Effector CD8-positive, alpha-beta T cell (primary cell): ENCODE measurements around the gene UGT8.
"Not testable (repeated sequence)": the region's sequence is repeated elsewhere in the genome, so short reads cannot be mapped to it uniquely, and the experiment has no call there.

Experiments
- DNase-seq: peaks from one replicate; lab custom pipeline; 2025; lab: John Stamatoyannopoulos, UW

UGT8 gene

DNA sequence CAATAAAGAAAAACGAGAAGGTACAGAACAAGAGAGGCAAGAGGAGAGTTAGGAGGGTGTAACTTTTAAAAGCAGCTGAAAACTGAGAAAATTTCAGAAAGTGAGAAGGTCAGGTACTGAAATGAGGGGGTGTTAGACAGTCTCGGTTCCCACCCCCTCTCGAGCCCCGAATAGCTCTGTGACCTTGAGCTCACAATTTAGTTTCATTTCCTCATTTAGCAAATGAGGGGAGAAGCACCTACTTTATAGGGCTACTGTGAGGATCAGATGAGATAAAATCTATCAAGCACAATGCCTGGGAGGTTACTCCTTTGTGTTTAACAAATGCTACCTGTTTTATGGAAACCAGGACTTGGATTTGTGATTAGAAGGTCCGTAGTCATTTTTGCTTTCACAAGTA, 4.9 kb downstream of the UGT8 start:
- no peak for DNase-seq

DNA sequence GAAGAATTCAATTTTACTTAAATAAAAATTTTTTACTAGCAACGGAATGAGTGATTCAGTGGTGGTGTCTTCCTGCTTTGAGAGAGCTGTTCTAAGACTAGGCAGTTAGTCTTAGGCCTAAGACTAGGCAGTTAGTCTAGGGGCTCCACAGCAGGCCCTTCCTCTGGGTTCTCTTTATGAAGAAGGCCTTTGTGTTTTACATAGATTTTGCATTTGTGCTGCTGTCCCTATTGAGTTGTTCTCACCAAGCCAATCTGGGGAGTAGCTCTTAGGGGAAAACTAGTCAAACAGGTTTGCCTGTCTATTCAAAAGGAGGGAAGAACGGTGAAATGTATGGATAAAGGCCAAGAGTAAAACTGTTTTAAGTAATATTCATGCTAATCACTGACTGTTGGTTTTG, 7.6 kb downstream of the UGT8 start:
- DNase-seq: no peak

DNA sequence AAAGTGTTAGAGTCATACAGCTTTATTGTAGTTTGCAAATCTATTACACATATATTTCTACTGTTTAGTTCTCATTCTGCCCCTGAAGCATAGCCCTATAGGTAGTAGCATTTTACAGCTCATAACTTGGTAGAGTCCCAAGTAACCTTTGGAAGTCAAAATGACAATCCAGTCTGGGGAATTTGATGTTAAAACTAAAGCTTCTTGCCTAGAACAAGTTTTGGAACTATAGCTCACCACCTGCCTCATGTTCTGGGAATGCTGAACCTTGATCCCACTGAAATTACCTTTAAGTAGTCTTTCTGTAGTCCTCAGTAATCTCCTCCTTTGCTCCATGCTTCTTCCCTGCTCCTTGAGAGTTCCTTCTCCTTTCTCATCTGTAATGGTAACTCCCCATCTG, 8.4 kb downstream of the UGT8 start:
- DNase-seq: no peak

DNA sequence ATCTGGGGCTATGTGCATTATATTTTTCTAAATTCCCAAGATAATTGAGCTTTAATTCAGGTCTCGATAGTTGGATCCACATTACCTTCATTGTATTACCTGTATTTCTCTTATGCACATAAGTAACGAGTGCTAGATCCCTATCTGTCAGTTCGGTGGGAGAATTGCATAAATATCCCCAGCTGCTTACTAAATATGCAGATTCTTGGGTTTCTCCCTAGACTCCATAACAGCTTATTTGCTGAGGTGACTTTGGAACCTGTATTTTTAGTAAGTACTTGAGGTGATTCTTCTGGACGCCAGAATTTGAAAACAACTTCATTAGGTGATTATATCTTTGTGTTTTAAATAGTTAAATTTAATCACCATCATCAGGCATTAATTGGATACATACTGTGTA, 15.0 kb downstream of the UGT8 start:
- DNase-seq: no peak

DNA sequence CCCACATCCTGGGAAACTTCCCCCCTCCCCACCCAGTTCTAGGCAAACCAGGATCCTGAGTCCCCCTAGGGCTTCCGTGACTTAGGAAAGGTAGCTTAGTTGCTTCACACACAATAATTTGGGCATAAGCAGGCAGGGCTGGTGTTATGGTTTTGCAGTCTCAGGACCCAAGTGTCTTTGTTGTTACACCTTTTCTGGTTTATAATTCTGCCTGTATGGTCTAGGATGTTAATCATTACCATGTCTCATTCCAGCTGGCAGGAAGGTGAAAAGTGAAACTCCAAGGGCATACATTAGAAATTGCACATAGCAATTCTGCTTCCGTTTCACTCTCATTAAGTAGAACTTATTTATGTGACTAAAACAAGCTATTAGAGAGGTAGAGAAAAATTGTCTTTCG, 16.8 kb downstream of the UGT8 start:
- DNase-seq: no peak

DNA sequence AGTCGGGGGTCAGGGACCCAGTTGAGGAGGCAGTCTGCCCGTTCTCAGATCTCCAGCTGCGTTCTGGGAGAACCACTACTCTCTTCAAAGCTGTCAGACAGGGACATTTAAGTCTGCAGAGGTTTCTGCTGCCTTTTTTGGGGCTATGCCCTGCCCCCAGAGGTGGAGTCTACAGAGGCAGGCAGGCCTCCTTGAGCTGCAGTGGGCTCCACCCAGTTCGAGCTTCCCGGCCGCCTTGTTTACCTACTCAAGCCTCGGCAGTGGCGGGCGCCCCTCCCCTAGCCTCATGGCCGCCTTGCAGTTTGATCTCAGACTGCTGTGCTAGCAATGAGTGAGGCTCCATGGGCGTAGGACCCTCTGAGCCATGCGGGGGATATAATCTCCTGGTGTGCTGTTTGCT, 17.4 kb downstream of the UGT8 start:
- not testable (repeated sequence) for DNase-seq

DNA sequence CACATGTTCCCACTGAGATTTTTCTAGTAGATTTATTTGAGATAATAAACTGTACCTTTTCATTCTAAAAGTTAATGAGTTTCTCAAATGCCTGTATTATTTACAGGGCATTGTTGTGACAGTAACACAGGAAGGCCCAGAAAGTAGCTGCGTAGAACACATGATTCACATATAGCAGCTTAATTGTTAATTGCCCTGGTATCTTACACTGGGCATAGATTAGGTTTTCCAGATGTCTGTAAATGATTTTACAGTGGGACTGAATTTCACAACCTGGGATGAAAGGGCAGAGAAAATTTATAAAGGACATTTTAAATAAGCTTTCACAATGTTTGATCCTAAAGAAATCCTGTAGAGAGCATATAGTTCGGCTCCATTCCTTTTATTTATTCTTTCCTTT, 27.6 kb downstream of the UGT8 start:
- no peak for DNase-seq

DNA sequence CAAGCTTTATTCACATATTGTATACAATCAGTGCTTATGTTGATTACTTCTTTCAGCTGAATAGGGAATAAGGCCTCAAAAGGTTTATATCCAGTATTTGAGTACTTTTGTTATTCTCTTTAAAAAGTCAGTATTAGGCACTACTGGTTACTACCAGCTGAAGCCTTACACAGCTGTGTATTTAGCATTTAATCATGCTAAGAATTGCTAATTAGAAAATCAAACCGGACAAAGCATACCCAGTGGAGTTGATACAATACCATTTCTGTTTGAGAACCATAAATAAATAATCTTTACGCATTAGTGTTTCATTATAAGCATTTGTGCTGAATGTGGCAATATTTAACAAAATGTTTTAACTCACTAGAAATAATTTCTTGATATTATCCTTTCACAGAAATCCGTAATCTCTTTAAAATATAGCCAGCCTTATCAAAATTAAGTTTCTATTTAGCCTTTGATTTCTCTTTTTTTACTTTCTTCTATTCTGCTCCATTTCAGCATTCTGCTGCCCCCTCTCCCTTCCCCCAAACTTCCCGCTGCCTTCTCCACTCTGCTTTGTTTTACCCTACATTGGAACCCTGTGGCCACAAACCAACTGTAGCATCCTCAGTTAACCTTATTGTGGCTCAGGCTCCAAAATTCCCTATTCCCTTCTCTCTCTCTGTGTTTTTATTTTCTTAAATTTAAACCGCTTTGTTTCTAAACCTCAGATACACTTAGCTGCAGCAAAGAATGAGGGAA, 37.8 kb downstream of the UGT8 start:
- no peak for DNase-seq

DNA sequence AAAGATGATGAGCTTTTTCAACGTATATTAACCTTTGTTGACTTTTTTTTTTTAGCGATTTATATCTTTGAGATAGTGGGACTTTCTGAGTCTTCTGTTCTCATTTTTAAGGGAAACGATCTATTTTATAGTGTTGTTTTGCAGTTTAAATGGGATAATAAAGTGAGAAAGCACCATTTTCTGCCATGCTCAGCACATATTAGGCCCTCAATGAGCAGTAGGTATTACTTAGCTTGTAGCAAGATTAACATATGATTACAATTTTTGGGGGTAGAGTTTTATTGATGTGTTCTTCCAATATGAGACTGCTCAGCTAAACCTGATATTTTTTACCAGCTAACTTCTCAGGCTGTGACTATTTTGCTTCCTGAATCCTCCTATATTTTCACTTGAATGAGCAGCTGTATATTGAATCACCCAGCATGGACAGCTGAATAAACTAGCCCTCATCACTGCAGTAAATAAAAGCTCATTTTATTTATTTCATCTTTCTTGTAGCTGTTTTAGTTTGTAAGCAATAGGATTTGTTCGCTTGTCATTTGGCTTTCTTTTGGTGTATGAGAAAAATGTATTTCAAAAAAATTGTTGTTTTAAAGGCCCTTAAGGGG, 43.7 kb downstream of the UGT8 start:
- DNase-seq: no peak

DNA sequence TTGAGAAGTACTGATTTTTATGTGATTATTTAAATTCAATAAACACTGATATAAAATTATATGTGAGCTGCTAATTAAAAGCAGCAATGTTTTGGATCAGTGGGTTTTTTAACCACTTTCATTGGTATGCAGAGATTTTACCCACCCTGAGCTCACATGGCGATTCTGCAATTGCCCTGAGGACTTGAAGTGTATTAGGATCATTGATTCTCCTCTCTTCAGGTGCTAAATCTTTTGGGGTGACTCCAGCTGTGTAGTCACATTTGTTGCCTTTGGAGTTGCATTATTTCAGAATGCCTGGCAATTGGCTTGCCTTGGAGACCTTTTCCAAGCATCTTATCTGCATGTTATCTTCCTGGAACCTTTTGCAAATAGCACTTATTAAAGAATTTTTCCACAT, 51.3 kb downstream of the UGT8 start:
- no peak for DNase-seq

DNA sequence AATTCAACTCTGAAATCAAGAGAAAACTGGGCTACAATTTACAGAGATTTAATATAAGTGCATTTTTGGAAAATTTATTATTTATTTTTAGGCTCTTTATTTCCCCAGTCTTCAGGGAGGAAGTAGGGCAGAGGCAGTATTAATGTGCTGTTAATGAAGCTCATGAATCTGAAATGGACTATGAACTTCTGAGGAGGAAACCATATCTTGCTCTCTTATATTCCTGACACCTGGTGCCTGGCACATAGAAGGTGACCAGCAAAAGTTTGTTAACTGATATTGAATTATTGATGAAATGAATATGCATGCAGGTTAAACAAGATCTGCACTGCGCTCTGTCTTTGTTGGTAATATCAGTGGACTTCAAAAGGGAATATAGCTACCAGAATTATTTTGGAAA, 55.1 kb downstream of the UGT8 start:
- DNase-seq: no peak

DNA sequence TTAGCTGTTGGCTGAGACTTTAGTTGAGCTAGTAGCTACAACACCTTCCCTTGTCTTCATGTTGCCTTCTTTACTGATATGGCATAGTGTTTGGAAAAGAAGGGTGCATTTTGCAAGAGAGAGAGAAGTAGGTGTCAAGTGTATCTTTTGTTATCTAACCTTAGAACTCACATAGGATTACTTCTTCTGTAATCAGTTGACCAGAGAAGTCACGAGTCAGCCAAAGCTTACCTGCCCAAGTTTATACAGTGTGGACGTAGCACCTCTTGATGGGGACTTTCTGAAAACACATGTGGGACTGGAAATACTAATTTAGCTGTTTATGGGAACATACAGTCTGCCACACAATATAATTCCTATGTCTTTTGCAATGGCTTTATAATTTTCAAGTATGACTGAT, 56.0 kb downstream of the UGT8 start:
- no peak for DNase-seq

DNA sequence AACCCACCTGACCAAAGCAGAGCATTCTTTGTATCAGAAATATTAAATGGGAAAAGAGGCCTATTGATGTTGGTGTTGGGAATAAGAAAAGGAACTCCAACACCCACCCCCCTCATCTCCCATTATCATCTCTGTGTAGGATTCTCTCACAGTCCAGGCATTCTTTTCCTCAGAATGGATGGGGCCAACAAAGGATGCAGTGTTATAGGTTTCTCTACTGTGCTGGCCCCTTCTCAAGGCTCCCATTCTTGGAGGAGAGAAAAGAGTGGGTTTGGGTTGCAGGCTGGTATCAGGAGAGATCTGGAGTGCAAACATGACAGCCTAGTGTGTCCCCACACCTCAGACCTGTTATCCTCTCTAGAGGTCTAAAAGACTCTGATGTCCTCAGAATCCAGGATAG, 59.6 kb downstream of the UGT8 start:
- no peak for DNase-seq

DNA sequence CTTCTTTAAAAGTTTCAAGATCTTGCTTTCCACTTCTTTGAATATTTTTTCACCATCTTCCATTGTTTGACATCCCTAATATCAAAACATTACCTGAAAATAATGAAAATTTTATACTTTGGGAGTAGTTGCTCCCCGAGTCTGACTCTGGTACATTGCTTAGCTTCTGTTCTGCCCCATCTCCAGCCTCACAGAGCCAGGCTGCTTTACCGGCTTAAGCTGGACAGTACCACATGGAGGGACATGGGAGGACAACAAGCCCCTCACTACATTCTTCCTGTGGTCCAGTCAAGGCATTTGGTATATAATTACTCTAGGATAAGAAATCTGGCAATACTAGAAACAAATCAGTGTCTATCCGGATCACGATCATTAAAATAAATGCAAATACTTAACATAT, 60.2 kb downstream of the UGT8 start:
- DNase-seq: no peak

DNA sequence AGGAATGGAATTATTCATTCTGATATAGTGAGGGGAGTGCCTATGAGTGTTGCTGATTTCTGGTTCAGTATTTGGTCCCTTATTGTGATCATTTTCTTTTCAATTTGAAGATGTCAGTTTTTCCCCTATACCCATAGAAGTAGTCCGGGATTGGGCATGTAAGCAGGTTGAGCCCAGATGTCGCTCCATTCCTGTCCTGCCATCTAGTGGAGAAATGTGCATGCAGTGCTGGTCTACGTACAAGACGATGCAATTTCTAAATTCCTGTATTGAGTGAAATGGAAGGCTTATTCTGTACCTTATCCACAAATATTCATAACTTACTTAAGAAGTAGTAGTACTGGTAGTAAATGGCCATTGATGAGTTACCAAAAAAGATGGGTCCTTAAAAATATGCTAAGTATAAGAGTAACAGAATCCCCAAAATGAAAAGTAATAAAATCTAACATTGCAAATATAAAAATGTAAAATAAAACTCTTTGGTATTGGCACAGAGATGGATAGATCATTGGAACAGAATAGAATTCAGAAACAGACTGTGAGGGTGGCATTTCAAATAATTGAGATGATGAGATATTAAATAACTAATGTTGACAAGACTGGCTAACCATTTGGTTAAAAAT, 60.9 kb downstream of the UGT8 start:
- no peak for DNase-seq

DNA sequence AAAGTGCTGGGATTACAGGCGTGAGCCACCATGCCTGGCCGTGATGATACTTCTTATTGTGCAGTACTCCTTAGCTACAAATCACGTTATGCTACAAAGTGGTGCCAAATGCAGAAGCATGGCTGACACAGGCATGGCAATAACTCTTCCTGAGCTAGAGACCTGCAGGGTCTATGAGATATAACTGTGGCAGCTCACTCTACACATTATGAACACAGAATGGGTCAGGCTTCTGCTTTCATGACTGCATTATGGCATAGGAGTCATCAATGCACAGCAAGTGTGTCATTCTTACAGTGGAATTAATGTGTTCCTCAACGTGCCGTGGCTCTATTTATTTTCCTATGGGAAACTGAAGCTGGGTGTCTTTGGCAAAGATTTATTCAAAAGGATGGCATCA, 64.5 kb downstream of the UGT8 start:
- no peak for DNase-seq

DNA sequence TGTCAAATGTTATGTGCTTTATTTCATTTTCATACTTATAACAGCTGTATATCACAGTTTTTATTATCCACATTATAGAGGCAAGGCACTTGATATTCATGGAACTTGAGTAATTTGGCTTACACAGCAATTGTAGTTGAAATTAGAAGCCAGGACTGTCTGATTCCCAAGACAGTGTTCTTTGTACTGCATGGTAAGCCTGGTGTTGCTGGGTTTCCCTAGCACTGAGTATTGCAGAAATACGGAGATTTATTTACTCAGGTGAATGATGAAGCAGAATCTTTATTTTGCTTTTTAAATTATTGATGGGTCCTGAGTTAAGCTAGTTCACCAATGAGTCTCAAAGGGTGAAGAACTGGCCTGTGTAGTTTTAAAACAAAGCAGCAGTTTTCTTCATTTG, 70.0 kb downstream of the UGT8 start:
- no peak for DNase-seq

DNA sequence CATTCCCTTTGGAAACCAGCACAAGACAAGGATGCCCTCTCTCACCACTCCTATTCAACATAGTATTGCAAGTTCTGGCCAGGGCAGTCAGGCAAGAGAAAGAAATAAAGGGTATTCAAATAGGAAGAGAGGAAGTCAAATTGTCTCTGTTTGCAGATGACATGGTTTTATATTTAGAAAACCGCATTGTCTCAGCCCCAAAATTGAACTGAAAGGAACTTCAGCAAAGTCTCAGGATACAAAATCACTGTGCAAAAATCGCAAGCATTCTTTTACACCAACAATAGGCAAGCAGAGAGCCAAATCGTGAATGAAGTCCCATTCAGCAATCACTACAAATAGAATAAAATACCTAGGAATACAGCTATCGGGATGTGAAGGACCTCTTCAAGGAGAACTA, 72.1 kb downstream of the UGT8 start:
- DNase-seq: not testable (repeated sequence)

DNA sequence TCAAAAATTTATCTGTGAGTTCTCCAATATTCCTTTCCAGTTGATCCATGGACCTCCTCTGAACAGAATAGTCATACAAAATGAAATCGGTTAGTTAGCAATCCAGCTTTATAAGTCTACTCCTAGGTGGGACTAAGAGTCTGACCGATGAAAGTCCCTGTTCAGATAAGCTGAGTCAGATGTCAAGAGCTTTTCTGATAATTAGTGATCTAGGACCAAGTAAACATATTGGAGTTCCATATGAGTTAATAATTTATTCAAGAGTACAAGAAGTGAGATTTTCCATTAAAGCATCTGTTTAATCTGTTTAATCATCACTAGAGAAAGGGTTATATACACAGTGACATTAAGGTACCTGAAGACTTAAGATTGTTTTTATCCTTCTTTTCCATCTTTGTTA, 74.7 kb downstream of the UGT8 start:
- DNase-seq: no peak

DNA sequence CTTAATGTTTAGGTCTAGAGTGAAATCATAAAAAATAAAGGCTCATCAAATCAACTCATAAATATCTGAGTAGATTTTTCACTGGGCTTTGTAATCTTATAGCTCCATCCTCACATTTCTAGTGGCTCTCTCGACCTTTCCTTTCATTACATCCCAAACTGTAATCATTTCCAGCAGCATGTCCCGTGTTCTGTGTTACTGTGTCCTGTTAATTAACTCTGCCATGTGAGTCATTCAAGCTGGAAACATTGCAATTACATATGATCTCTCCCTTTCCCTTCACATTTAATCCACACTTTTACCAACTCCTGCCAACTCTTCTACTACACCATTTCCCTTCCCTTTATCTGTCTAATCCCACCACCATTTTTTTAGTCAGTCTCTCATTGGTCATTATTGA, 75.5 kb downstream of the UGT8 start:
- DNase-seq: no peak

DNA sequence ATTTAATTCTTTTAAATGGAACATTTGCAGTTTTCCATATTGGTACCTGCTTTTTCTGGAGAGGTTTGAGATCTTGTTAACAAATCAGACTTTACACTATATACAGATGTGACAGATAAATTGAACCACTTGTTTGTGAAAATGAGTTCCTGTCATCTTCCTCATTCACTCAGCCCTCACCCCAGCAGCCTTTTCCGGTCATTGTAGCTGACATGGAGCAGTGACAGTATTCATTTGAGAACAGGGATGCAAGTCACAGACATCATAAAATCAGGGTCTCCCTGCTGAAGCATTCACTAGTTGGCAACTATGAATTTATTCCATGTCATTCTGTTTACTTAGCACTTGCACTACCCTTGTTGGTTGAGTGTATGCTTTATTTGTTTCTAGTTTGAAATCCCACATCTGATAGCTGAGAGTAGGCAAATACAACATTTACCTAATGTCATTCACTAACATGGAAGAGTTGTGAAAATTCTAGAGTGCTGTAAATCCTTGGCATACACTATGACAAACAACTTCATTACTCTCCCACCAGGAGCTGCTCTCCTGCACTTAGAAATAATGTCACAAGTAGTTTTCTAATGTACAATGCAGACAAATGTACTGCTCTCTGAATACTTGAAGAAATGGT, 78.9 kb downstream of the UGT8 start:
- no peak for DNase-seq

DNA sequence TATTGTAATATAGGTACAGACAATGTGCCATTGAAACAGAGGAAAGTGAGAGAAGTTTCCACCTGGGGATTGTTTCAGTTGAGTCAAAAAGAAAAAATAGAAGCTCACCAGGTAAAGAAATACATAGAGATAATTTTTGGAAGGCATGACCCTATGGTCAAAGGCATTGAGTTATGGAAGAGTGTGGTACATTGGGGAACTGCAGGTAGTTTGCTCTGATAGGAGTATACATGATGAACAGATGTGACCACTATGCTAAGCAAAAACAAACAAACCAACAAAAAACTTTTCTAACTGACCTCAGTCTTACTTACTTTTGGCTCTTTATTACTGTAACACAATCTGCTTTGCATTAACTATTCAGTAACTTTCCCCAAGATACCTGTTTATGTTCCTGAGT, 85.9 kb downstream of the UGT8 start:
- DNase-seq: no peak

DNA sequence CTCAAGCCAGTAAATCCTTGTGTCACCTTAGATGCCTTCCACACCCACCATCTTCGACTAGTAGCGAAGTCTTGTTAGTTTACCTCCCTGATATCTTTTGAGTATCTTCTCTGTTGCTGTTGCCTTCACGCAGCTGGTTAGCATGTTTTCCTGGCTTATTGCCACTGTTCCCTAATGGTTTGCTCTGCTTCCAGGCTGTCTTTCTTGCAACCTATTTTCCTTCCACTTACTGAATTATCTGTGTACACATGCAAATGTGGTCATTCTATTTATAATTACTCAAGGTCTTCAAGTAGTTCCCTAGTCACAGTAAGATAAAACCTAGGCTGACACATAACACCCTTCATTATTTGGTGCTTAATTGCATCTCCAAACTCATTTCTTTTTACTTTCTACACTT, 89.5 kb downstream of the UGT8 start:
- DNase-seq: no peak
